GM11168 (cell line): ENCODE measurements around the gene NEURL1B.
"Not testable (repeated sequence)": the region's sequence is repeated elsewhere in the genome, so short reads cannot be mapped to it uniquely, and the experiment has no call there.

Experiments used
- in situ Hi-C: fragments of 300-500 bp; cut with MboI; formaldehyde crosslinking; loops from one replicate; pipeline ENCODE4 v1.12.0; 2022; ENCODE audit warnings: low sequenced_read_pairs; ENCODE audit not compliant: unreplicated experiment

The NEURL1B gene

GRCh38 chr5:172670444-172670843 is 29.4 kb downstream of the NEURL1B start:
- in situ Hi-C loops: no loop called here

GRCh38 chr5:172671091-172671490 is 30.0 kb downstream of the NEURL1B start:
- in situ Hi-C loops: no loop called here

- in situ Hi-C loops: no loop called here
Observed at GRCh38 chr5:172672681-172673080, 31.6 kb downstream of the NEURL1B start.

- in situ Hi-C loops: no loop called here
Observed at GRCh38 chr5:172674155-172674554, 33.1 kb downstream of the NEURL1B start.

GRCh38 chr5:172676914-172677475 is 35.9 kb downstream of the NEURL1B start:
- in situ Hi-C loops: no loop called here

GRCh38 chr5:172678362-172678874 is 37.4 kb downstream of the NEURL1B start:
- in situ Hi-C loops: not testable (repeated sequence)

- in situ Hi-C loops: no loop called here
Observed at GRCh38 chr5:172678902-172679301, 37.8 kb downstream of the NEURL1B start.

GRCh38 chr5:172679628-172680212 is 38.7 kb downstream of the NEURL1B start:
- in situ Hi-C loops: no loop called here

- in situ Hi-C loops: no loop called here
Observed at GRCh38 chr5:172680921-172681320, 39.9 kb downstream of the NEURL1B start.

GRCh38 chr5:172681421-172681820 is 40.4 kb downstream of the NEURL1B start:
- in situ Hi-C loops: no loop called here

GRCh38 chr5:172683264-172683644 is 42.2 kb downstream of the NEURL1B start:
- in situ Hi-C loops: no loop called here

GRCh38 chr5:172683645-172684471 is 42.8 kb downstream of the NEURL1B start:
- in situ Hi-C loops: no loop called here

- in situ Hi-C loops: no loop called here
Observed at GRCh38 chr5:172685091-172685490, 44.0 kb downstream of the NEURL1B start.

- in situ Hi-C loops: no loop called here
Observed at GRCh38 chr5:172686111-172686510, 45.0 kb downstream of the NEURL1B start.

- in situ Hi-C loops: no loop called here
Observed at GRCh38 chr5:172686539-172687390, 45.7 kb downstream of the NEURL1B start.

GRCh38 chr5:172687940-172688339 is 46.9 kb downstream of the NEURL1B start:
- in situ Hi-C loops: no loop called here

GRCh38 chr5:172688349-172689217 is 47.5 kb downstream of the NEURL1B start:
- in situ Hi-C loops: no loop called here

GRCh38 chr5:172689218-172689572 is 48.1 kb downstream of the NEURL1B start:
- in situ Hi-C loops: no loop called here

- in situ Hi-C loops: no loop called here
Observed at GRCh38 chr5:172689801-172690200, 48.7 kb downstream of the NEURL1B start.
